OCI-LY7 (cell line): ENCODE measurements around the gene RAPGEF6. TPM values are rescaled to one million over a fixed set of nuclear protein-coding genes. Genes with fewer than 3 reads are reported as not detected.

Experiments
- BruUV-seq: library from RNA; stranded (reverse); fragments of 400-500 nt; replicated peaks from 2 replicates; lab custom pipeline; 2021; lab: Mats Ljungman, UMichigan
- CTCF ChIA-PET: fragments of 300-600 bp; sonication (Branson Sonifier 250); formaldehyde crosslinking; loops from one replicate; lab custom pipeline; 2022; ENCODE audit warnings: antibody characterized with exemption; ENCODE audit not compliant: unreplicated experiment; lab: Charles Lee
- POLR2A ChIA-PET: fragments of 300-600 bp; sonication (Branson Sonifier 250); formaldehyde crosslinking; loops from one replicate; lab custom pipeline; 2022; ENCODE audit warnings: antibody characterized with exemption; lab: Charles Lee
- DNase-seq: peaks from one replicate; pipeline ENCODE4 v3.0.0-alpha.2; 2015; ENCODE audit warnings: low spot score
- H2AFZ ChIP-seq: fragments of 200-600 bp; sonication (generic), shearing (Covaris generic); 2 replicates; pipeline ENCODE4 v1.6.1; 2014; ENCODE audit warnings: mild to moderate bottlenecking, antibody characterized with exemption, low read length, moderate library complexity
- H3K27ac ChIP-seq: fragments of 200-600 bp; sonication (generic); 2 replicates; pipeline ENCODE4 v1.5.1; 2014; ENCODE audit warnings: mixed run types, low read depth, mild to moderate bottlenecking, moderate library complexity, low read length, inconsistent platforms; ENCODE audit not compliant: poor library complexity, severe bottlenecking
- H3K36me3 ChIP-seq: fragments of 200-600 bp; sonication (generic); 2 replicates; pipeline ENCODE4 v1.6.1; 2014; ENCODE audit warnings: mild to moderate bottlenecking, antibody characterized with exemption, low read length, moderate library complexity, mixed read lengths; ENCODE audit not compliant: insufficient read depth
- H3K4me1 ChIP-seq: fragments of 200-600 bp; sonication (generic); 2 replicates; pipeline ENCODE4 v1.5.1; 2014; ENCODE audit warnings: mild to moderate bottlenecking, low read length; ENCODE audit not compliant: insufficient read depth, poor library complexity, severe bottlenecking
- H3K4me2 ChIP-seq: fragments of 200-600 bp; sonication (generic); 2 replicates; pipeline ENCODE4 v1.6.1; 2014; ENCODE audit warnings: mild to moderate bottlenecking, low read length
- H3K4me3 ChIP-seq: fragments of 200-600 bp; sonication (generic); 2 replicates; pipeline ENCODE4 v1.5.1; 2014; ENCODE audit warnings: mild to moderate bottlenecking, low read depth, low read length; ENCODE audit not compliant: poor library complexity, severe bottlenecking
- H3K79me2 ChIP-seq: fragments of 200-600 bp; sonication (generic); 2 replicates; pipeline ENCODE4 v1.6.1; 2016; ENCODE audit warnings: low read depth, mild to moderate bottlenecking, low read length, moderate library complexity, mixed read lengths; ENCODE audit not compliant: insufficient read depth
- H3K9me2 ChIP-seq: fragments of 200-600 bp; sonication (generic); 2 replicates; pipeline ENCODE4 v1.6.1; 2016; ENCODE audit warnings: mild to moderate bottlenecking, low read length, mixed read lengths; ENCODE audit not compliant: insufficient read depth
- H3K9me3 ChIP-seq: fragments of 200-600 bp; sonication (generic); 2 replicates; pipeline ENCODE4 v1.6.1; 2014; ENCODE audit warnings: mild to moderate bottlenecking, mixed run types, low read length, mixed read lengths
- H4K20me1 ChIP-seq: fragments of 200-600 bp; sonication (generic); 2 replicates; pipeline ENCODE4 v1.6.1; 2014; ENCODE audit warnings: mild to moderate bottlenecking, antibody characterized with exemption, low read length, moderate library complexity, mixed read lengths; ENCODE audit not compliant: insufficient read depth
- EZH2phosphoT487 ChIP-seq: fragments of 200-600 bp; sonication (generic); IDR thresholded peaks from 2 replicates; pipeline ENCODE4 v1.6.1; 2018; ENCODE audit warnings: low read depth, borderline replicate concordance, mild to moderate bottlenecking, mixed run types, antibody characterized with exemption, low read length, moderate library complexity, mixed read lengths
- intact Hi-C: fragments of 100-400 bp; cut with micrococcal nuclease; formaldehyde crosslinking; loops from one replicate; pipeline ENCODE4 v1.10.0; 2022; ENCODE audit not compliant: unreplicated experiment
- total RNA-seq, 2 experiments: library from RNA; depleted of rRNA in 1 of 2; stranded (reverse); fragments of >200 nt in 1 of 2; shearing (Covaris generic) in 1 of 2; gene quantifications; 2 replicates each; pipeline ENCODE4 v1.2.3, GENCODE V29; 2014 to 2022
- TF ChIP-seq, protein P1 (sequence below): fragments of 200-600 bp; sonication (generic); conservative IDR thresholded peaks from 2 replicates; pipeline ENCODE4 v1.5.1; 2014; ENCODE audit warnings: mild to moderate bottlenecking, antibody characterized with exemption, low read length, moderate library complexity, mixed read lengths

The RAPGEF6 gene
- total RNA-seq, 2 experiments from 2014 or later = 39.6 to 50.8 TPM

DNA sequence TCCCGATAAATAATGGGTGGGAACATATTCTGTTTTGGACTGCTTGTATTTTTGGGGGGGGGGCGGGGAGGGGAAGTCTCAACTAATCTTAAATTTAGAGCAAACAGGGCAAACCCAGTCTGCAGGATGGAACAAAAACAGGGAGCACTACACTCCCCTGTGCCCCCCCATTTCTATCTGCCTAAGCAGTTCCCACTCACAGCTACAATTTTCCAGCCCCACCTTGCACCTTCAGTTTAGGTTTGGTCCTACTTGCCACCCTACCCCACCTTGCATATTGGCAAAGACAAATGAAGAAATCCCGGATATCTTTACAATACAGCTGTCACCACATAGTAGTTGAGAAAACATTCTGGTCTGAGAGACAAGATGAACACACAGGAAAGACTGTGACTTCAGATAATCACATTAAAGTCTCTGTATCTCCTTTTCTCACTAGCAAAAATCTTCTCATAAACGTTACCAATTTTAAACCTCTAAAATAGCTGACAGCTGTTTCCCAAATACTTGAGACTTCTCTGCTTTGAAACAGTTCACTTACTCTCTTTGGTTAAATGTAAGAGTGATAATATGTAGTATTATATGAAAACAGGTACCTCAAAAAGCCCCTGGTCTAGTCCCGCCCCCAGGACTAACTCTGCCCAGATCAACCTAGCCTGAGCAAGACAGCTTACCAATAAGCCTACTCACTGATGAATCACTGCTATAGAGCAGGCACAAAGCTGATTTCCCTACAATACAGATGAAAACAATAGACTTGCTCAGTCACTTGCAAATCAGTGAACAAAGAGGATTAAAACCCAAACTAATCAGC, 5.2 kb upstream of the RAPGEF6 start:
- peaks cover 35% of the 10 kb centered on the region for H3K4me1 ChIP-seq
- no peaks in the 10 kb centered on the region for H3K9me2 ChIP-seq
- peak overlapping the region; percentile 13 for H3K27ac ChIP-seq
- no TSS peak for BruUV-seq
- CTCF ChIA-PET = interaction anchor here (1.0 kb wide), 1 partner anchor 423 kb away, joined by 3 read pairs; no protein-coding TSS in a partner anchor
- H3K4me2 ChIP-seq = peak overlapping the region; percentile 17; the same call in 1 of the 2 replicates
- H3K79me2 ChIP-seq = no peaks in the 10 kb centered on the region
- POLR2A ChIA-PET = interaction anchor here (0.6 to 1.9 kb wide), 5 partner anchors 9 to 266 kb away, joined by 3 to 11 read pairs (median 3); no protein-coding TSS in a partner anchor
- H2AFZ ChIP-seq = no peak overlapping the region
- intact Hi-C loops = no loop called here
- H3K36me3 ChIP-seq = peaks cover 14% of the 10 kb centered on the region
- no peaks in the 10 kb centered on the region for H4K20me1 ChIP-seq
- H3K9me3 ChIP-seq = no peaks in the 10 kb centered on the region
- DNase-seq = peak; percentile 11
- no peak for TF ChIP-seq EZH2phosphoT487
- TF ChIP-seq, protein P1, sequence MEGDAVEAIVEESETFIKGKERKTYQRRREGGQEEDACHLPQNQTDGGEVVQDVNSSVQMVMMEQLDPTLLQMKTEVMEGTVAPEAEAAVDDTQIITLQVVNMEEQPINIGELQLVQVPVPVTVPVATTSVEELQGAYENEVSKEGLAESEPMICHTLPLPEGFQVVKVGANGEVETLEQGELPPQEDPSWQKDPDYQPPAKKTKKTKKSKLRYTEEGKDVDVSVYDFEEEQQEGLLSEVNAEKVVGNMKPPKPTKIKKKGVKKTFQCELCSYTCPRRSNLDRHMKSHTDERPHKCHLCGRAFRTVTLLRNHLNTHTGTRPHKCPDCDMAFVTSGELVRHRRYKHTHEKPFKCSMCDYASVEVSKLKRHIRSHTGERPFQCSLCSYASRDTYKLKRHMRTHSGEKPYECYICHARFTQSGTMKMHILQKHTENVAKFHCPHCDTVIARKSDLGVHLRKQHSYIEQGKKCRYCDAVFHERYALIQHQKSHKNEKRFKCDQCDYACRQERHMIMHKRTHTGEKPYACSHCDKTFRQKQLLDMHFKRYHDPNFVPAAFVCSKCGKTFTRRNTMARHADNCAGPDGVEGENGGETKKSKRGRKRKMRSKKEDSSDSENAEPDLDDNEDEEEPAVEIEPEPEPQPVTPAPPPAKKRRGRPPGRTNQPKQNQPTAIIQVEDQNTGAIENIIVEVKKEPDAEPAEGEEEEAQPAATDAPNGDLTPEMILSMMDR = no peak
- H3K4me3 ChIP-seq = no peak overlapping the region

DNA sequence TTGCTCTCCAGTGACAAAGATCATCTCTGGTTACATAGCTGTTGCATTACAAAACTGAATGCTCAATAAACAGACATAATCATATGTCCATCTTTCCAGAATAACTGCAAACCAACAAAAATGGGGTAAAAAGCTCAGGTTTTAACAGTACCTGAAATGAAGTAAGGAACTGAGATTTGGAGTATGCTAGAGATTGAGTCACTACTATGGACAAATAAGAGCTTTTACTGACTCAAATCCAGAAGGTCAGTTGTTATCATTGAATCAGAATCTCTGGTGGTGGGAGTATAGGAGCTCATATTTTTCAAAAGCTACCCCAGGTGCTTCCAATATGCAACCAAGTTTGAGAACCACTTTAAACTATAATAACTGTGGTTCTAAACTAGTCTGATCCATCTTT, 4.1 kb upstream of the RAPGEF6 start:
- Histone ChIP-seq H3K9me3 (no peaks in the 10 kb centered on the region), H3K9me2 (no peaks in the 10 kb centered on the region), H3K27ac (no peak overlapping the region), H2AFZ (no peak overlapping the region), H3K4me2 (no peak overlapping the region), H3K79me2 (peaks cover 9% of the 10 kb centered on the region), H3K4me1 (peaks cover 35% of the 10 kb centered on the region), H3K36me3 (peaks cover 4% of the 10 kb centered on the region; the same call in 1 of the 2 replicates), H3K4me3 (no peak overlapping the region), H4K20me1 (peaks cover 3% of the 10 kb centered on the region; the same call in 1 of the 2 replicates)
- no peak for DNase-seq
- BruUV-seq = no TSS peak
- CTCF ChIA-PET = interaction anchor here (1.0 kb wide), 1 partner anchor 424 kb away, joined by 3 read pairs; no protein-coding TSS in a partner anchor
- POLR2A ChIA-PET = interaction anchor here (0.7 to 1.9 kb wide), 8 partner anchors 8 to 185 kb away, joined by 3 to 11 read pairs (median 3); no protein-coding TSS in a partner anchor
- intact Hi-C loops = loop anchor here (10.0 kb wide), 1 partner anchor 474 kb away; the partner anchor contains the start of gene HINT1
- no peak for TF ChIP-seq EZH2phosphoT487
- TF ChIP-seq, protein P1 = no peak
